Measurements from ENCODE around the gene FGF10.

Gene FGF10

GRCh38 chr5:44372028-44372427 is 17.2 kb downstream of the FGF10 start:
- Histone ChIP-seq H3K9me3 (no peaks in the 10 kb centered on the region), H3K27me3 (no peaks in the 10 kb centered on the region), H3K27ac (no peak overlapping the region), H3K36me3 (no peaks in the 10 kb centered on the region), H3K4me3 (ENCODE audit: low read depth in 1 of 2, low read length in 1 of 2) (no peak overlapping the region), H3K4me1 (ENCODE audit: control insufficient read depth in 1 of 2, insufficient read depth in 1 of 2, low read depth in 1 of 2, low read length in 1 of 2) (no peaks in the 10 kb centered on the region)
- no peak for TF ChIP-seq CTCF (IDR thresholded peaks at IDR 0.05)

GRCh38 chr5:44367203-44367602 is 22.0 kb downstream of the FGF10 start:
- Histone ChIP-seq H3K36me3 (no peaks in the 10 kb centered on the region), H3K27ac (no peak overlapping the region), H3K4me3 (ENCODE audit: low read depth in 1 of 2, low read length in 1 of 2) (no peak overlapping the region), H3K27me3 (no peaks in the 10 kb centered on the region), H3K9me3 (no peaks in the 10 kb centered on the region), H3K4me1 (ENCODE audit: control insufficient read depth in 1 of 2, insufficient read depth in 1 of 2, low read depth in 1 of 2, low read length in 1 of 2) (no peaks in the 10 kb centered on the region)
- no peak for TF ChIP-seq CTCF (IDR thresholded peaks at IDR 0.05)

GRCh38 chr5:44365345-44365744 is 23.9 kb downstream of the FGF10 start:
- H3K9me3 ChIP-seq: no peaks in the 10 kb centered on the region
- no peak for TF ChIP-seq CTCF (IDR thresholded peaks at IDR 0.05)
- no peaks in the 10 kb centered on the region for H3K4me1 ChIP-seq (ENCODE audit: control insufficient read depth in 1 of 2, insufficient read depth in 1 of 2, low read depth in 1 of 2, low read length in 1 of 2)
- H3K27me3 ChIP-seq: no peaks in the 10 kb centered on the region
- H3K36me3 ChIP-seq: no peaks in the 10 kb centered on the region
- H3K4me3 ChIP-seq (ENCODE audit: low read depth in 1 of 2, low read length in 1 of 2): no peak overlapping the region
- H3K27ac ChIP-seq: no peak overlapping the region

GRCh38 chr5:44364097-44364496 is 25.1 kb downstream of the FGF10 start:
- Histone ChIP-seq H3K9me3 (no peaks in the 10 kb centered on the region), H3K27me3 (no peaks in the 10 kb centered on the region), H3K4me3 (ENCODE audit: low read depth in 1 of 2, low read length in 1 of 2) (no peak overlapping the region), H3K27ac (no peak overlapping the region), H3K36me3 (no peaks in the 10 kb centered on the region), H3K4me1 (ENCODE audit: control insufficient read depth in 1 of 2, insufficient read depth in 1 of 2, low read depth in 1 of 2, low read length in 1 of 2) (no peaks in the 10 kb centered on the region)
- no peak for TF ChIP-seq CTCF (IDR thresholded peaks at IDR 0.05)

GRCh38 chr5:44361342-44362001 is 27.7 kb downstream of the FGF10 start:
- no peak for TF ChIP-seq CTCF (IDR thresholded peaks at IDR 0.05)
- no peaks in the 10 kb centered on the region for H3K27me3 ChIP-seq
- no peaks in the 10 kb centered on the region for H3K9me3 ChIP-seq
- no peaks in the 10 kb centered on the region for H3K36me3 ChIP-seq
- no peak overlapping the region for H3K4me3 ChIP-seq (ENCODE audit: low read depth in 1 of 2, low read length in 1 of 2)
- no peaks in the 10 kb centered on the region for H3K4me1 ChIP-seq (ENCODE audit: control insufficient read depth in 1 of 2, insufficient read depth in 1 of 2, low read depth in 1 of 2, low read length in 1 of 2)
- no peak overlapping the region for H3K27ac ChIP-seq
